Measurements from ENCODE around the gene PDZD7.
"Not testable (repeated sequence)": the region's sequence is repeated elsewhere in the genome, so short reads cannot be mapped to it uniquely, and the experiment has no call there.

Gene PDZD7

DNA sequence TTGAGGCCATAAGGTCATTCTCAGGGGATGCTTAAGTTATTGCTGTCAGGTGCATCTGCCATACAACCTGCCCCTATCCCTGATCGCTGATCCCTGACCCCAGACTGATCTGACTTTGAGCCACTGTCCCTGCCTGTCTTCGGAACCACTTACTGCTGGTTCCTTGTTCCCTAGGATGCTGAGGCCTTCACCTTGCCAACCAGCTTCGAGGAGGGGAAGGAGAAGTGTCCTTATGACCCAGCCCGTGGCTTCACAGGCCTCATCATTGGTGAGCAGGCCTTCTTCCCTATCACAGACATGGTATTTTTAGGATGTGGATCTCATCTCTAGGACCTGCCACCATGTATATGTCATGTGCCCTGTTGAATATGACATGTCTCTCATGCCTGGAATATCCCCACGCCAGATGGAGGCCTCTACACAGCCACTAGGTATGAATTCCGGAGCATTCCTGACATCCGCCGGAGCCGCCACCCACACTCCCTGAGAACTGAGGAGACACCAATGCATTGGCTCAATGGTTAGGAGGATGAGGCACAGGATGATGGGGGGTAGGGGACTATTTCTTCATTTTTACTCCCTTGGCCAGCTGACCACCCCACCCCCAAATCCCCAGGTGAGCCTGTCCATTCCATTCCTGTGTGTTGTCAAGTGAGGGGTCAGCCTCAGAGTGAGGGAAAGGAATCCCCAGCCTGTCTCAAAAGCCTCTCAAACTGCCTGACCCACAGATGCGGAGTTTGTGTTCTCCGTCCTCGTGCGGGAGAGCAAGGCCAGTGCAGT lies 52.6 kb downstream of the PDZD7 start:
- no peak overlapping the region for H3K4me3 ChIP-seq (ENCODE audit: low read depth, low read length)
- TF ChIP-seq, protein P1, sequence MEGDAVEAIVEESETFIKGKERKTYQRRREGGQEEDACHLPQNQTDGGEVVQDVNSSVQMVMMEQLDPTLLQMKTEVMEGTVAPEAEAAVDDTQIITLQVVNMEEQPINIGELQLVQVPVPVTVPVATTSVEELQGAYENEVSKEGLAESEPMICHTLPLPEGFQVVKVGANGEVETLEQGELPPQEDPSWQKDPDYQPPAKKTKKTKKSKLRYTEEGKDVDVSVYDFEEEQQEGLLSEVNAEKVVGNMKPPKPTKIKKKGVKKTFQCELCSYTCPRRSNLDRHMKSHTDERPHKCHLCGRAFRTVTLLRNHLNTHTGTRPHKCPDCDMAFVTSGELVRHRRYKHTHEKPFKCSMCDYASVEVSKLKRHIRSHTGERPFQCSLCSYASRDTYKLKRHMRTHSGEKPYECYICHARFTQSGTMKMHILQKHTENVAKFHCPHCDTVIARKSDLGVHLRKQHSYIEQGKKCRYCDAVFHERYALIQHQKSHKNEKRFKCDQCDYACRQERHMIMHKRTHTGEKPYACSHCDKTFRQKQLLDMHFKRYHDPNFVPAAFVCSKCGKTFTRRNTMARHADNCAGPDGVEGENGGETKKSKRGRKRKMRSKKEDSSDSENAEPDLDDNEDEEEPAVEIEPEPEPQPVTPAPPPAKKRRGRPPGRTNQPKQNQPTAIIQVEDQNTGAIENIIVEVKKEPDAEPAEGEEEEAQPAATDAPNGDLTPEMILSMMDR (IDR thresholded peaks at IDR 0.05; ENCODE audit: borderline replicate concordance, insufficient read depth, low read depth, low read length) = no peak

- TF ChIP-seq, protein P1 (IDR thresholded peaks at IDR 0.05; ENCODE audit: borderline replicate concordance, insufficient read depth, low read depth, low read length) = no peak
- H3K4me3 ChIP-seq (ENCODE audit: low read depth, low read length) = no peak overlapping the region
Measured at GRCh38 chr10:100977436-100977835, 53.5 kb downstream of the PDZD7 start.

DNA sequence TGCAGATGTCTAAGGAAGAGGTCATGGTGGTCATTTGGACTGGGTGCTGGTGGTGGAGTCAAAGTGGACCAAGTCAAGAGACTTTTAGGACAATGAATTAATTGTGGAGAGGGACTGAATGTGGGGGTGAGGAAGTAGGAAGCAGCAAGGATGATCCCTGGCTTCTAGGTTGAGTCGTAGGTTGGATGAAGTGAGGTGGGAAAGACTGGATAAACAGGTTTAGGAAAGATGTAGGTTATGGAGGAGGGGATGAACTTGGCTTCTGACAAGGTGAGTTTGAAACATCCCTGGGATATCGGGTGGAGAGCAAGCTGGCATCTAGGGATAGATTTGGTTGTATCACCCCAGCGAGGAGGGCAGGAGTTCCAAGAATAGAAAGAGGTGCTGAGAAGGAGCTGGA lies 54.0 kb downstream of the PDZD7 start:
- H3K4me3 ChIP-seq (ENCODE audit: low read depth, low read length) = no peak overlapping the region
- TF ChIP-seq, protein P1 (IDR thresholded peaks at IDR 0.05; ENCODE audit: borderline replicate concordance, insufficient read depth, low read depth, low read length) = no peak

DNA sequence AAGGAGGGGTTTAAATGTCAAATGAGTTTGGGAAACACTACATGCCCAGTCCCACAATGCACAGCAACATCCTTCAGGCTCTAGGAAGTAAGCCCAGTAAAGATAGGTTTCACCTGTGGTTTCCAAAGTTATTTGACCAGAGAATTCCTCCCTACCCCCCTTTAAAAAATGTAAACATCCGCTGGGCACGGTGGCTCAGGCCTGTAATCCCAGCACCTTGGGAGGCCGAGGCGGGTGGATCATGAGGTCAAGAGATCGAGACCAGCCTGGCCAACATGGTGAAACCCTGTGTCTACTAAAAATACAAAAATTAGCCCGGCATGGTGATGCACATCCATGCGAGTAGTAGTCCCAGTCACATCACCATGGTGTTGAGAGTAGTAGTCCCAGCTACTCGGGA lies 55.5 kb downstream of the PDZD7 start:
- not testable (repeated sequence) for H3K4me3 ChIP-seq (ENCODE audit: low read depth, low read length)

- TF ChIP-seq, protein P1 (IDR thresholded peaks at IDR 0.05; ENCODE audit: borderline replicate concordance, insufficient read depth, low read depth, low read length) = no peak
- H3K4me3 ChIP-seq (ENCODE audit: low read depth, low read length) = no peak overlapping the region
Measured at GRCh38 chr10:100972904-100973535, 57.9 kb downstream of the PDZD7 start.

DNA sequence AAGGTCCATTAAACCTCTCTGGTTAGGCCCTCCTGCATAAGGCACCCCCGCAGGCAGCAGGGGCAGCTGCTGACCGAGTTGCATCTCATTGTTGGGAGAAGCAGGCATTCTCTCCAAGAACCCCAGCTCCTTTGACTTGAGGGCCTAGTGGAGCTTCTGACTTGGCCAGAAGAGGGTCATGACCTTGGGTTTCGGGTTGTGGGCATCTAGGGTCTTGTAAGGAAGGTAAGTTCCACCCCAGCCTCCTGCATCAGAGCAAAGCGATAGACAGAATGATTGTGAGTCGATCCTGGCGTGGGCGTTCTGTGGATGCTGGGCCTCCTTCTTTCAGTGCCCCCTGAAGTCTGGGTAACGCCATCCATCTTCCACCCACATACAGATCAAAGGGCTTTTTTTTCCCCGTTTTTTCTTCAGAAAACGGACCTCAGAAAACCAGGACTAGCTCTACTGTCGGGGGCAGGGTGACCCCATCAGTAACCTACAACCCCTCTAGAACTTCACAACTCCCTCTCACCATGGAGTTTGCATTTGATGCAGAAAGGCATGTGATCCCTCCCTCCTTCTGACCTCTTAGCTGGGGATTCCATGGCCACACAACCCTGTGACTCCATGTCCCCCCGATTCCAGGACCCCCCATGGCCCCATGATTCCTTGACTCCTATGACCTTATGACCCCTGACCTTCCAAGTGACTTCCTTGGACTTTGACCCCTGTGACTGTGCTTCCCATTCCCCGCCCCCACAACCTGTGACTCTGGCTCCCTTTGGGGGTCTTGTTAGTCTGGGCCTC lies 58.6 kb downstream of the PDZD7 start:
- no peak overlapping the region for H3K4me3 ChIP-seq (ENCODE audit: low read depth, low read length)
- TF ChIP-seq, protein P1 (IDR thresholded peaks at IDR 0.05; ENCODE audit: borderline replicate concordance, insufficient read depth, low read depth, low read length) = no peak

- H3K4me3 ChIP-seq (ENCODE audit: low read depth, low read length) = no peak overlapping the region
- TF ChIP-seq, protein P1 (IDR thresholded peaks at IDR 0.05; ENCODE audit: borderline replicate concordance, insufficient read depth, low read depth, low read length) = no peak
Measured at GRCh38 chr10:100970914-100971811, 59.8 kb downstream of the PDZD7 start.
